Lower leg skin (tissue), 4 donors: Measurements from ENCODE around the gene RAB11FIP4. TPM values are rescaled to one million over a fixed set of nuclear protein-coding genes. Genes with fewer than 3 reads are reported as not detected.

ENCODE experiments used
- DNase-seq, 2 donors: peaks; one replicate each; pipeline ENCODE4 v3.0.0-alpha.2; 2019; ENCODE audit warnings: low spot score in 2 of 2
- H3K4me3 ChIP-seq: fragments of 200-600 bp; sonication (generic); 2 replicates; pipeline ENCODE4 v1.5.1; 2017; ENCODE audit warnings: mild to moderate bottlenecking, low read depth; ENCODE audit not compliant: poor library complexity, severe bottlenecking
- CTCF ChIP-seq, 3 donors: fragments of 450-650 bp; IDR thresholded peaks; one replicate each; pipeline ENCODE4 v1.5.1; 2016; ENCODE audit warnings: antibody characterized with exemption in 3 of 3, mild to moderate bottlenecking in 3 of 3, moderate library complexity in 2 of 3
- POLR2A ChIP-seq, 2 donors: fragments of 450-650 bp; IDR thresholded peaks; one replicate each; pipeline ENCODE4 v1.6.1; 2016 to 2017; ENCODE audit warnings: antibody characterized with exemption in 2 of 2, mild to moderate bottlenecking in 1 of 2, moderate library complexity in 1 of 2
- WGBS, 2 donors: methylation state at CpG; one replicate each; pipeline ENCODE4 v1.1.5; 2018; 5-methylcytosine and 5-hydroxymethylcytosine counted together
- intact Hi-C: fragments of 100-400 bp; cut with DNase I; formaldehyde crosslinking; loops from one replicate; pipeline ENCODE4 v1.15.0; 2023; ENCODE audit warnings: low total_unique reads
- total RNA-seq, 4 donors: library from RNA; depleted of rRNA; stranded (reverse); fragments of >200 nt; gene quantifications; one replicate each; pipeline ENCODE4 v1.1.0, GENCODE V29; 2016

The RAB11FIP4 gene
- total RNA-seq, 4 donors from 2014 or later: 27.4 to 62.8 (median 34.1) TPM

DNA sequence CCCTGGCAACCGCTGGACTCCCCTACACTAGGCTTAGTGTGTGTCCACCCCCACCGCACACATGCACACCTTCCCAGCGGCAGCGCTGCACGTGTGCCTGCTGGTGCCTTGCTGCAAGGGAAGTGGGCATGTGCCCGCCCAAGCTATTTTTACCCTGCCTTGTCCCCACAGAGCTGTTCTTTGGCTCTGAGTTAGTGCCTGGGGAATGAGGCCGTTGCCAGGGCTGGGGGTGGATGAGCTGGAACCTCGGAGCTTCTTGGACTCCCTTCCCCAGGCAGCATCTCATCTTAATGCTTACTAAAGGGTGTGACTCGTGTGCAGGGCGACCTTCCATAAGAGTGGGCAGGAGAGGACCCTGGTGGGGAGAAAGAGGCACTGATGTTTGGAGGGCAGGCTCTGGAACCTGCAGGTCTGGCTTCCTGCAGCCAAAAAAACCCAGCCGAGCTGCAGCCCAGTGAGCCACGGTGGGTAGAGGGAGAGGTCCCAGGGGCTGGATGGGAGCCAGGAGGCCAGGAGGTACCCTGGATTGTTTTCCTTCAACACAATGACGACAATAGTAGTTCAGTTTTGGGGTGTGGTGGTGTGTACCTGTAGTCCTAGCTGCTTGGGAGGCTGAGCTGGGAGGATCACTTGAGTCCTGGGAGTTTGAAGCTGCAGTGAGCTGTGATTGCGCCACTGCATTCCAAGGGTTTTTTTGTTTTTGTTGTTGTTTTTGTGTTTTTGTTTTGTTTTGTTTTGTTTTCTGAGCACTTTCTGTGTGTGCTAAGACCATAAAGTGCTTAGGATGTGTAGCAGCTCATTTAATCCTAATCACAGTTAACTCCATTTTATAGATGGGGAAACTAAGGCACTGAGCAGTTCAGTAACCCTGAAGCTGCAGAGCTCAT, 119.1 kb downstream of the RAB11FIP4 start:
- no peak for TF ChIP-seq POLR2A (IDR thresholded peaks at IDR 0.05)
- no peak for DNase-seq
- 43 to 56% methylated on average over 11 to 14 of the region's 14 CpGs for WGBS, 2 donors
- intact Hi-C loops: no loop called here
- H3K4me3 ChIP-seq: no peak overlapping the region

DNA sequence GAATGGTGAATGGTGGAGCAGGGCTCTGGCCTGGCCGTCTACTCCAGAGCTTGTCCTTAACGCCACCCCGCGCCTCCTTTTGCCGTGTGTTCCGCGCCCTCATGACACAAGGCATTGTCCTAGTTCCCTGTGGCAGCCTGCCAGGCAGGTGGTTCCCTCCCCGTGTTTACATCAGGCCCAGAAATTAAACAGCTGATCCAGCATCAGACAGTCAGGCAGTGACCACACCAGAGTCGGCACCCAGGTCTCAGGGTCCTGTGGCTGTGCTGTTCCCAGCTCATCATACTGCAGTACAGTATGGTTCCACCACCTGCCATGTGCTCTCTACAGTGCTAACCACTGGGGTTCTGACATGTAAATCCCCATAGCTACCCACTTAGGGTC, 119.7 kb downstream of the RAB11FIP4 start:
- no peak for TF ChIP-seq POLR2A (IDR thresholded peaks at IDR 0.05)
- no peak for TF ChIP-seq CTCF (IDR thresholded peaks at IDR 0.05)
- no peak for DNase-seq
- intact Hi-C loops: no loop called here
- WGBS, 2 donors: 71 to 72% methylated on average over 9 of the region's 9 CpGs
- H3K4me3 ChIP-seq: no peak overlapping the region

GRCh38 chr17:31511580-31511979, 120.1 kb downstream of the RAB11FIP4 start:
- TF ChIP-seq CTCF (IDR thresholded peaks at IDR 0.05) (no peak), POLR2A (IDR thresholded peaks at IDR 0.05) (no peak)
- H3K4me3 ChIP-seq: no peak overlapping the region
- intact Hi-C loops: no loop called here
- WGBS, 2 donors: 83 to 85% methylated on average over 9 of the region's 9 CpGs
- DNase-seq: no peak

DNA sequence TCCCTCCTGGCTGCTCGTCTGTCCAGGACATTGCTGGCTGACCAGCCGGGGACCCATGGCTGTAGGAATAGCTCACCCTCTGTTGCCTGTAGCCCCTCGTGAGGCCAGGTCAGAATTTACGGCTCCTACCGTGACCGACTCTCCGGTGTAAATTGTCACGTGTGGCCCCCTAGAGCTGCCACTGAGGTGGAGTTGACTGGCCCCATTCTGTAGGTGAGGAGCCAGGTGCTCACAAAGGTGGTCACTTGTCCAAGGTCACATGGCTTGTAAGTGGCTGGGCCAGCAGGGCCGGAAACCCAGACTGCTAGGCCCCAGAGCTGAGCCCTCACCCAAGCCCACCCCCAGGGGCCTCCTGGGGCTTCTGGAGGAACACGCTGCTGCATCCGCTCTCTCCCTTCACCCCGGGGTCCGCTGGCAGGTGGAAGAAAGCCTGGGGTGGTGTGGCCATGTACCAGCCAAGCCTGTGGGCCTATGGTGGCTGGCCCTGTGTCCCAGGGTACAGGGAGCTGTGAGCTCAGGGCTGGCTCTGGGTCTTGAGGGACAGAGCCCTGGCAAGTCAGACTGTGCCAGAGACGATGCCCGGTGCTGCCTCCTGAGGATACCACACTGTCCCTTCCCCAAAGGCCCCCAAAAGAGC, 120.7 kb downstream of the RAB11FIP4 start:
- intact Hi-C loops: no loop called here
- H3K4me3 ChIP-seq: no peak overlapping the region
- no peak for TF ChIP-seq POLR2A (IDR thresholded peaks at IDR 0.05)
- no peak for TF ChIP-seq CTCF (IDR thresholded peaks at IDR 0.05)
- WGBS, 2 donors: 91 to 95% methylated on average over 11 to 14 of the region's 15 CpGs
- DNase-seq: no peak

GRCh38 chr17:31512796-31513195, 121.3 kb downstream of the RAB11FIP4 start:
- DNase-seq: no peak
- WGBS, 2 donors: 89 to 94% methylated on average over 9 to 11 of the region's 12 CpGs
- no peak overlapping the region for H3K4me3 ChIP-seq
- intact Hi-C loops: no loop called here
- TF ChIP-seq CTCF (IDR thresholded peaks at IDR 0.05): no peak
- TF ChIP-seq POLR2A (IDR thresholded peaks at IDR 0.05): no peak

DNA sequence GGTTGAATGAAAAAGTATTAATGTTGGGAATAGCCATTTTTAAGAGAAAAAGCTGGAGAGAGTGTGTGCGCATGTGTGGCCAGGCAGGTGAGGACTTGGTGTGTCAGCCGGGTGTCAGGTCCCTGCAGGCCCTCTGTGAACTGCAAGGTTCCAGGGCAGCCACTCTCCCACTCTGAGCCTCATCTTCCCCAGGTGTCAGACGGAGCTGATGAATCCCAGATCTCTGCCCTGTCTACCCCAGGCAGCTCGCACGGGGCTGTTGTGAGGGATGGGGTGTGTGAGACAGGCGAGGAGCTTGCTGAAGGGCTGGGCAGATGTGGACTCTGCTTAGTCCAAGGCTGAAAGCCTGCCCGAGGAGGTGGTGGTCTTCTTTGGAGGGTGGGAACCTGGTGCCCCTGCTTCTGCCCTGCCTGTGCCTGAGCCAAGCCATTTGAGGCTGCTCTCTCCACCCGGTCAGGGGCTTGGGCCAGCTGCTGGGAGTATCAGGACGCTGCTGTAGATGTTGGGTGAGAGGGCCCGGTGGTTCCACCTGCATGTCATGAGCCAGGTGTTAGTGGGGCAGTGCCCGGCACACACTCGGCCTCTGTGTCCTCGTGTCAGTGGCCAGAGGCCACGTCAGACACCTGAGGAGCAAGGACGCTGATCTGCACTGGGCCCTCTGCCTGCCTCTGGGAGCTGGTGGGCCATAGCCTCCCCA, 122.4 kb downstream of the RAB11FIP4 start:
- DNase-seq: no peak
- 80 to 90% methylated on average over 12 to 14 of the region's 15 CpGs for WGBS, 2 donors
- intact Hi-C loops: no loop called here
- no peak for TF ChIP-seq CTCF (IDR thresholded peaks at IDR 0.05)
- TF ChIP-seq POLR2A (IDR thresholded peaks at IDR 0.05): no peak
- H3K4me3 ChIP-seq: no peak overlapping the region
